Measurements from ENCODE around the gene CTNNA1. TPM values are rescaled to one million over a fixed set of nuclear protein-coding genes. Genes with fewer than 3 reads are reported as not detected.

The CTNNA1 gene
- polyA plus RNA-seq, 1 of the 3 experiments (the other 2 are of a cell fraction) = 130 TPM

DNA sequence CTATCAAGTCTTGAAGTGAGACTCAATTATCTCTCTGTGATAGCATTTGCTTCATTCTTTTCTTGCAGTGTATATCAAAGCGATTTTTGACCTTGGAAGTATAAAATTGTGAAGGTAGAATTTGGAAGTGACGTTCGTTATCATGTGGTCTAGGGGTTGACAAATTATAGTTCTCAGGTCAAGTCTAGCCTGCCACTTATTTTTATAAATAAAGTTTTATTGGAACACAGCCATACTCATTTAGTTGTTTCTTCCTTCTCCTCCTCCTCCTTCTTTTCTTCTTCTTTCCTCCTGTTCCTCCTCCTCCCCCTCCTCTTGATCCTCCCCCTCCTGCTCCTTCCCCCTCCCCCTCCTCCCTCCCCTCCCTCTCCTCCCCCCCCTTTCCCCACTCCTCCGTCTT, 83.9 kb downstream of the CTNNA1 start:
- no peak overlapping the region for H3K9ac ChIP-seq
- H3K79me2 ChIP-seq (ENCODE audit: insufficient read depth) = peaks cover 95% of the 10 kb centered on the region
- peaks cover 0 to 6% of the 10 kb centered on the region in 2 experiments; a peak in 2 of 4 replicates for H3K4me1 ChIP-seq (ENCODE audit: control insufficient read depth in 1 of 2, insufficient read depth in 2 of 2, low read depth in 1 of 2, low read length in 1 of 2)
- ChIA-PET CTCF (no interaction called here), POLR2A (no interaction called here)
- no peaks in the 10 kb centered on the region for H3K9me2 ChIP-seq
- H3K27me3 ChIP-seq (ENCODE audit: insufficient read depth) = no peaks in the 10 kb centered on the region
- no peak overlapping the region for H3K4me2 ChIP-seq
- H3K9me3 ChIP-seq = no peaks in the 10 kb centered on the region
- no peak overlapping the region for H3K4me3 ChIP-seq (ENCODE audit: low read depth in 2 of 2, low read length in 1 of 2)
- H2AFZ ChIP-seq (ENCODE audit: low read depth) = no peak overlapping the region
- H3K36me3 ChIP-seq (replicated peaks in 1 of 2; ENCODE audit: control insufficient read depth in 1 of 2, insufficient read depth in 2 of 2, low read length in 1 of 2) = peaks cover 0 to 43% of the 10 kb centered on the region in 2 experiments
- no peak for TF ChIP-seq FOXJ3 (CRISPR knock-in tag; IDR thresholded peaks at IDR 0.05)
- TF ChIP-seq, protein P1, sequence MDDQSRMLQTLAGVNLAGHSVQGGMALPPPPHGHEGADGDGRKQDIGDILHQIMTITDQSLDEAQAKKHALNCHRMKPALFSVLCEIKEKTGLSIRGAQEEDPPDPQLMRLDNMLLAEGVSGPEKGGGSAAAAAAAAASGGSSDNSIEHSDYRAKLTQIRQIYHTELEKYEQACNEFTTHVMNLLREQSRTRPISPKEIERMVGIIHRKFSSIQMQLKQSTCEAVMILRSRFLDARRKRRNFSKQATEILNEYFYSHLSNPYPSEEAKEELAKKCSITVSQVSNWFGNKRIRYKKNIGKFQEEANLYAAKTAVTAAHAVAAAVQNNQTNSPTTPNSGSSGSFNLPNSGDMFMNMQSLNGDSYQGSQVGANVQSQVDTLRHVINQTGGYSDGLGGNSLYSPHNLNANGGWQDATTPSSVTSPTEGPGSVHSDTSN (IDR thresholded peaks at IDR 0.05) = no peak
- TF ChIP-seq, protein P2, sequence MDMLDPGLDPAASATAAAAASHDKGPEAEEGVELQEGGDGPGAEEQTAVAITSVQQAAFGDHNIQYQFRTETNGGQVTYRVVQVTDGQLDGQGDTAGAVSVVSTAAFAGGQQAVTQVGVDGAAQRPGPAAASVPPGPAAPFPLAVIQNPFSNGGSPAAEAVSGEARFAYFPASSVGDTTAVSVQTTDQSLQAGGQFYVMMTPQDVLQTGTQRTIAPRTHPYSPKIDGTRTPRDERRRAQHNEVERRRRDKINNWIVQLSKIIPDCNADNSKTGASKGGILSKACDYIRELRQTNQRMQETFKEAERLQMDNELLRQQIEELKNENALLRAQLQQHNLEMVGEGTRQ (IDR thresholded peaks at IDR 0.05; ENCODE audit: borderline replicate concordance, low read depth, low read length) = no peak
- no peak for TF ChIP-seq EP300 (IDR thresholded peaks at IDR 0.05; ENCODE audit: borderline replicate concordance in 1 of 2, low read depth in 1 of 2, low read length in 1 of 2)
- no peak for TF ChIP-seq RAD21 (IDR thresholded peaks at IDR 0.05; ENCODE audit: low read length)
- TF ChIP-seq RFX5 (IDR thresholded peaks at IDR 0.05; ENCODE audit: low read length) = no peak
- no peak for TF ChIP-seq EZH2phosphoT487 (IDR thresholded peaks at IDR 0.05; ENCODE audit: borderline replicate concordance, low read depth)
- no peak overlapping the region for H3K27ac ChIP-seq (ENCODE audit: low read depth in 2 of 2, low read length in 1 of 2)
- WGBS (ENCODE audit: low lambda C conversion rate) = 97% methylated on average over 4 of the region's 4 CpGs
- DNase-seq = no peak
- H4K20me1 ChIP-seq (ENCODE audit: insufficient read depth) = peaks cover 84% of the 10 kb centered on the region
- H3F3A ChIP-seq (replicated peaks; ENCODE audit: insufficient read depth) = peaks cover 7% of the 10 kb centered on the region

DNA sequence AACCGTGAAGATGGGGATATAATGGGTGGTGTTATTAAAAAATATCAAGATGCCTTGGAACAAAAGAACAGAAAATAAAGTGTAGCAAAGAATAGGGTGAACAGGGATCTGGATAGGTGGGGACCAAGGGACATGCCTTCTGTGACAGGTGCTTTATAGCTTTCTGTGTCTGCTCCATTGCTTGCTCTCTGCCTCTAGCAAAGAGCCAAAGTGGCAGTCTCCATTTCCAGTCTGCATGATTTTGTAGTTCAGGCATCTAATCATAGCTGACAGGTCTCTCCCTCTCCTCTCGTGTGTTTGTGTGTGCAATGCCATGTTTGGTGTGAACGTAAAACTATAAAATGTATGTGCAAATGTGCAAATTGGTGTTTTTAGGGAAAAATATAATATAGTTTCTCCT, 86.9 kb downstream of the CTNNA1 start:
- no peaks in the 10 kb centered on the region for H3K9me2 ChIP-seq

More for the DNA sequence above, 86.9 kb downstream of the CTNNA1 start:
- Histone ChIP-seq H3K4me3 (ENCODE audit: low read depth in 2 of 2, low read length in 1 of 2) (no peak overlapping the region), H2AFZ (ENCODE audit: low read depth) (no peak overlapping the region), H4K20me1 (ENCODE audit: insufficient read depth) (peaks cover 77% of the 10 kb centered on the region), H3K4me1 (ENCODE audit: control insufficient read depth in 1 of 2, insufficient read depth in 2 of 2, low read depth in 1 of 2, low read length in 1 of 2) (peaks cover 6 to 17% of the 10 kb centered on the region in 2 experiments; a peak in 3 of 4 replicates), H3K9me3 (no peaks in the 10 kb centered on the region), H3K79me2 (ENCODE audit: insufficient read depth) (peaks cover 94% of the 10 kb centered on the region), H3K27ac (ENCODE audit: low read depth in 2 of 2, low read length in 1 of 2) (no peak overlapping the region), H3K9ac (no peak overlapping the region), H3F3A (replicated peaks; ENCODE audit: insufficient read depth) (peaks cover 10% of the 10 kb centered on the region), H3K4me2 (no peak overlapping the region), H3K27me3 (ENCODE audit: insufficient read depth) (no peaks in the 10 kb centered on the region), H3K36me3 (replicated peaks in 1 of 2; ENCODE audit: control insufficient read depth in 1 of 2, insufficient read depth in 2 of 2, low read length in 1 of 2) (peaks cover 0 to 29% of the 10 kb centered on the region in 2 experiments)
- ChIA-PET POLR2A (no interaction called here), CTCF (interaction anchor here (0.7 to 1.1 kb wide), 4 partner anchors 14 to 428 kb away, joined by 3 to 4 read pairs (median 4); no protein-coding TSS in a partner anchor)
- 93% methylated on average over 3 of the region's 3 CpGs for WGBS (ENCODE audit: low lambda C conversion rate)
- TF ChIP-seq EP300 (IDR thresholded peaks at IDR 0.05; ENCODE audit: borderline replicate concordance in 1 of 2, low read depth in 1 of 2, low read length in 1 of 2) (no peak), TAF1 (IDR thresholded peaks at IDR 0.05; ENCODE audit: borderline replicate concordance, low read depth, low read length) (no peak), NRF1 (IDR thresholded peaks at IDR 0.05; ENCODE audit: low read depth, low read length) (no peak), FOXJ3 (CRISPR knock-in tag; IDR thresholded peaks at IDR 0.05) (no peak), ELF1 (IDR thresholded peaks at IDR 0.05) (no peak), MXI1 (IDR thresholded peaks at IDR 0.05; ENCODE audit: low read depth, low read length) (no peak), NFIC (IDR thresholded peaks at IDR 0.05; ENCODE audit: borderline replicate concordance) (no peak), FOSL2 (IDR thresholded peaks at IDR 0.05; ENCODE audit: borderline replicate concordance, low read depth) (no peak), RAD21 (IDR thresholded peaks at IDR 0.05; ENCODE audit: low read length) (no peak), SIN3A (IDR thresholded peaks at IDR 0.05; ENCODE audit: borderline replicate concordance, low read depth, low read length) (no peak)
- TF ChIP-seq, protein P3, sequence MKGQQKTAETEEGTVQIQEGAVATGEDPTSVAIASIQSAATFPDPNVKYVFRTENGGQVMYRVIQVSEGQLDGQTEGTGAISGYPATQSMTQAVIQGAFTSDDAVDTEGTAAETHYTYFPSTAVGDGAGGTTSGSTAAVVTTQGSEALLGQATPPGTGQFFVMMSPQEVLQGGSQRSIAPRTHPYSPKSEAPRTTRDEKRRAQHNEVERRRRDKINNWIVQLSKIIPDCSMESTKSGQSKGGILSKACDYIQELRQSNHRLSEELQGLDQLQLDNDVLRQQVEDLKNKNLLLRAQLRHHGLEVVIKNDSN (IDR thresholded peaks at IDR 0.05; ENCODE audit: borderline replicate concordance, low read depth) = no peak
- TF ChIP-seq, protein P4, sequence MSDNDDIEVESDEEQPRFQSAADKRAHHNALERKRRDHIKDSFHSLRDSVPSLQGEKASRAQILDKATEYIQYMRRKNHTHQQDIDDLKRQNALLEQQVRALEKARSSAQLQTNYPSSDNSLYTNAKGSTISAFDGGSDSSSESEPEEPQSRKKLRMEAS (IDR thresholded peaks at IDR 0.05; ENCODE audit: low read depth) = no peak
- TF ChIP-seq, protein P5, sequence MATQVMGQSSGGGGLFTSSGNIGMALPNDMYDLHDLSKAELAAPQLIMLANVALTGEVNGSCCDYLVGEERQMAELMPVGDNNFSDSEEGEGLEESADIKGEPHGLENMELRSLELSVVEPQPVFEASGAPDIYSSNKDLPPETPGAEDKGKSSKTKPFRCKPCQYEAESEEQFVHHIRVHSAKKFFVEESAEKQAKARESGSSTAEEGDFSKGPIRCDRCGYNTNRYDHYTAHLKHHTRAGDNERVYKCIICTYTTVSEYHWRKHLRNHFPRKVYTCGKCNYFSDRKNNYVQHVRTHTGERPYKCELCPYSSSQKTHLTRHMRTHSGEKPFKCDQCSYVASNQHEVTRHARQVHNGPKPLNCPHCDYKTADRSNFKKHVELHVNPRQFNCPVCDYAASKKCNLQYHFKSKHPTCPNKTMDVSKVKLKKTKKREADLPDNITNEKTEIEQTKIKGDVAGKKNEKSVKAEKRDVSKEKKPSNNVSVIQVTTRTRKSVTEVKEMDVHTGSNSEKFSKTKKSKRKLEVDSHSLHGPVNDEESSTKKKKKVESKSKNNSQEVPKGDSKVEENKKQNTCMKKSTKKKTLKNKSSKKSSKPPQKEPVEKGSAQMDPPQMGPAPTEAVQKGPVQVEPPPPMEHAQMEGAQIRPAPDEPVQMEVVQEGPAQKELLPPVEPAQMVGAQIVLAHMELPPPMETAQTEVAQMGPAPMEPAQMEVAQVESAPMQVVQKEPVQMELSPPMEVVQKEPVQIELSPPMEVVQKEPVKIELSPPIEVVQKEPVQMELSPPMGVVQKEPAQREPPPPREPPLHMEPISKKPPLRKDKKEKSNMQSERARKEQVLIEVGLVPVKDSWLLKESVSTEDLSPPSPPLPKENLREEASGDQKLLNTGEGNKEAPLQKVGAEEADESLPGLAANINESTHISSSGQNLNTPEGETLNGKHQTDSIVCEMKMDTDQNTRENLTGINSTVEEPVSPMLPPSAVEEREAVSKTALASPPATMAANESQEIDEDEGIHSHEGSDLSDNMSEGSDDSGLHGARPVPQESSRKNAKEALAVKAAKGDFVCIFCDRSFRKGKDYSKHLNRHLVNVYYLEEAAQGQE (IDR thresholded peaks at IDR 0.05; ENCODE audit: low read depth, low read length) = no peak
- TF ChIP-seq, protein P2 (IDR thresholded peaks at IDR 0.05; ENCODE audit: borderline replicate concordance, low read depth, low read length) = no peak
- DNase-seq = no peak

Data from SK-N-SH (cell line).